MG63 (cell line): ENCODE measurements around the gene SCCPDH. TPM values are rescaled to one million over a fixed set of nuclear protein-coding genes. Genes with fewer than 3 reads are reported as not detected.
A peak's percentile ranks its signal among the peaks of the same experiment; 100 is the strongest.

ENCODE experiments used
- DNase-seq: peaks from one replicate; pipeline ENCODE4 v3.0.0-alpha.2; 2020
- H3K27me3 ChIP-seq: fragments of 250-450 bp; sonication (Bioruptor Pico); 2 replicates; pipeline ENCODE4 v1.5.1; 2020; ENCODE audit warnings: mild to moderate bottlenecking, moderate library complexity
- H3K36me3 ChIP-seq: fragments of 250-450 bp; sonication (Bioruptor Pico); 2 replicates; pipeline ENCODE4 v1.5.1; 2020; ENCODE audit warnings: mild to moderate bottlenecking, moderate library complexity
- H3K4me3 ChIP-seq: fragments of 250-450 bp; sonication (Bioruptor Pico); 2 replicates; pipeline ENCODE4 v1.5.1; 2020; ENCODE audit warnings: mild to moderate bottlenecking, moderate library complexity
- H3K9me3 ChIP-seq: fragments of 250-450 bp; sonication (Bioruptor Pico); 2 replicates; pipeline ENCODE4 v1.5.1; 2020; ENCODE audit warnings: mild to moderate bottlenecking, moderate library complexity
- total RNA-seq: library from RNA; depleted of rRNA; stranded (reverse); fragments of >200 nt; shearing (Covaris generic); gene quantifications from 2 replicates; pipeline ENCODE4 v1.2.3, GENCODE V29; 2014; ENCODE audit warnings: low replicate concordance

Gene SCCPDH
- total RNA-seq, 1 experiment from 2014 or later: 51.1 TPM

DNA sequence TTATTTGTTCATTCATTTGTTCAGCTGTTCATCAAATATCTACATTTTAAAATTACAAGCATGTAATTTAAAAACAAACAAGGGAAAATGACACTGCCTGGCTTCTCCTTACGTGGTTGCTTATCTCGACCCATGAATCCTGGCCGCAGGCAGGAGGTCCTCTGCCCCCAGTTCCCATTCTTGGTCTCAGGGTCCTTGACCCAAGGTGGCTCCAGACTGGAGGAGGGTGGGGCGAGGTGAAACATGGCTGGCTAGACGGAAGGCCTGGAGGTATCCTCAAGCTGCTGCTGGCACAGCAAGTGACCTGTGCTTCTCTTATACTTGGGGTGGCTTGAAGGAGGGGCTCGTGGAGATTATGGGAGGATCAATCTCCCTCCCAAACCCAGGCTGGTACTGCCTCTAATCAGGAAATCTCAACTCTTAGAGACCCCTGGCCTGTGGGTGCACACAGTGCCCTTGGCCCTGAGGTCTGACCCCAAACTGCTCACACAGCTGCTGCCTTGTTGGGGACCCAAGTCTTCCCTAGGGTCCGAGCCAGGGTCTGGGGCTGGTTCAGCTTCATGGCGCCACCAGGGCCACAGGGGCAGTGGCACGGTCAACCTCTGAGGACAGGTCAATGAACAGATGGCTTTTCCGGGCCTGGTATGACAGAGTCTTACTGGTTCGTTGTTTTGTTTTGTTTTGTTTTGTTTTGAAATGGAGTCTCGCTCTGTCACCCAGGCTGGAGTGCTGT is 63.7 kb downstream of the SCCPDH start:
- no peak for DNase-seq

DNA sequence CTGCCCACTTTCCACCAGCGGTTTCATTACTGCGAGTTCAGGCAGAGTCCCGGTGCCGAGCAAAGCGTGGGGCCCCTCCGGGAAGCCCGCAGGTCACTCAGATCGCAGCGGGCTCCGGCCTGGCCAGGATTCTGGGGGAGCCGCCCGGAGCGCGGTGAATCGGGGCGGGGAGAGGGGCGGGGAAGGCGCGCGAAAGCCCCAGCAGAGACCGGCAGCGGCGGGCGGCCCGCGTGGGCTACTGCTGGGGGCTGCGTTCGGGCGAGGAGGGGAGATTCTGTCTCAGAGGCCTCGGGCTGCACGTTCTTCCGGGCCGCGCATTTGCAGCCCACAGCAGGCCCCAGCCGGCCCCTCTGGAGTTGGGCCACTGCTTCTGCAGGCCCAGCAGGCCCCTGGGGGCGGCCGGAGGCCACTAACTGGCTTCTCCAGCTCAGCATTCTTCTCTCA is 64.7 kb downstream of the SCCPDH start:
- Histone ChIP-seq H3K27me3 (no peaks in the 10 kb centered on the region), H3K9me3 (no peaks in the 10 kb centered on the region), H3K36me3 (no peaks in the 10 kb centered on the region), H3K4me3 (no peak overlapping the region)
- DNase-seq: no peak

More for the DNA sequence above, 63.7 kb downstream of the SCCPDH start:
- Histone ChIP-seq H3K4me3 (no peak overlapping the region), H3K9me3 (no peaks in the 10 kb centered on the region), H3K27me3 (no peaks in the 10 kb centered on the region), H3K36me3 (no peaks in the 10 kb centered on the region)

DNA sequence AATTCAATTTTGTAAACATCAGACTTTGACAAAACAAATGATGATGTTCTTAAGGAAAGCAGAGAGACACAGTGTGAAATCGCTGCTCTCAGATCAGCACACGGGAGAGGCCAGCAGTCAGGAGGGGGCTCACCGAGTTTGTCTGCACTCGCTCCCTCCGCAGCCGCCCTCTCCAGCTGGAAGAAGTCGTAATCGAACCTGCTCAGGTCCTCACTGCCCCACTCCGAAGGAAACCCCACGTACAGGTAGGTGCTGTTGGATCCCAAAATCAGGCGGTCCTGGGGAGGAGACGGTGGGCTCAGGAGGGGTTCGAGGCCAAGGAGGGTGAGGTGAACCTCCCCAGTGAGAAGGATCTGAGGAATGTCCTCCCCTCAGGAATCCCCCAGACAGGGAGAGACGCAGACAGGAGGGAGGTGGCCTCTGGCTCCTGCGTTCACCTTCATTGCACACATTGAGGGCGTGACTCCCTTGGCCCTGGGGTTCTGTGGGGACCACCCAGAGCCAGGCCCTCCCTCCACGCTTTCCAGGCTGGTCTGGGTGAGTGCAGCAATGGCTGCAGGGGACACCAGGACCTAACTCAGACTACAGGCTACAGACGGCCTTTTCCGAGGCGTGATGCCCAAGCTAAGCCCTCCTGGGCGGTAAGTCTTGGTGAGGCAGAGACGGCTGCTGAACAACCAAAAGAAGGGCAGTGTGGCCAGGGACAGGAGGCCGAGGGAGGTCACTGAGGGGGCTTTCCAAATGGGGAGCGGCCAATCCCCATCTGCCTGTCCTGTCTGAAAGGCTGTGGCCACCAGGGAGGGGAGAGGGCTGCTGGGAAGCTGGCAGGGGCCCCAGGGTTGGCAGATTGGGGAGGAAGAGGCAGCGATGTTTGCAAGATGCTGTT is 65.5 kb downstream of the SCCPDH start:
- Histone ChIP-seq H3K27me3 (no peaks in the 10 kb centered on the region), H3K36me3 (no peaks in the 10 kb centered on the region), H3K9me3 (no peaks in the 10 kb centered on the region), H3K4me3 (no peak overlapping the region)
- DNase-seq: no peak

DNA sequence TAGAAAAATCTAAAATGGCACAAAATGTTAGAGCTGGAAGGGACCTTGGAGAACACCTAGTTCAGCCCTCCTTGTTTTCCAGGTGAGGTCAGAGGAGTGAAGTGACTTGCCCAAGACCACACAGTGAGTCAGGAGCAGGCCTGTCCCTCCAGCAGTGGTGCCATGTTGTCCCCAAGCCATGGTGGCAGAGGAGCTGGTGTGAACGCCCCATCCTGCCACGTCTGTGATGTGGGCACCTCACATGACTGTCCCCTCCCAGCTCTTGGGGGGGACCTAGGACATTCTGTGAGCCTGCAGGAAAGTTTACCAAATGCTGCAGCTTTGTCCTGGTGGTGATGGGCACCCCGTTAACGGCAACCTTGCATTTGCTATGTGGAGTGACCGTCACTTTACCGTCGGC is 66.2 kb downstream of the SCCPDH start:
- no peaks in the 10 kb centered on the region for H3K9me3 ChIP-seq
- H3K4me3 ChIP-seq: no peak overlapping the region
- DNase-seq: no peak
- no peaks in the 10 kb centered on the region for H3K27me3 ChIP-seq
- H3K36me3 ChIP-seq: no peaks in the 10 kb centered on the region

DNA sequence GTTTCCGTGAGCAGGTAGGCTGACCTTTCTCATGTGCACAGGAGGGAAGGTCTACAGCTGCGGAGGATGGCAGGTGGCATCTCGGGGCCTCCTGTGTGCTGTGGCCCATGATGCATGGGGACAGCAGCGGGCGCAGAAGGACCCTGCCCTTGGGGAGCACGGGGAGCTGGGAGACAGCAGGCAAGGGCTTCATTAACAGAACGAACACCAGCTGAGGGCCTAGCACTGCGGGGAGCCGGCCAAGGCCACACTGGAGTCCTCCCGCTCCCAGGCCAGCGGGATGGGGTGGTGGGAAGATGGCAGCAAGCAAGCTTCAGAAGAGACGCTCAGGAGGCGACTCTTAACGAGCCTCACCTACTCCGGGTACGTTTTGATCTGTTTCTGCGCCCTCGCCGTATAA is 66.6 kb downstream of the SCCPDH start:
- Histone ChIP-seq H3K4me3 (no peak overlapping the region), H3K9me3 (no peaks in the 10 kb centered on the region), H3K36me3 (no peaks in the 10 kb centered on the region), H3K27me3 (no peaks in the 10 kb centered on the region)
- DNase-seq: no peak

DNA sequence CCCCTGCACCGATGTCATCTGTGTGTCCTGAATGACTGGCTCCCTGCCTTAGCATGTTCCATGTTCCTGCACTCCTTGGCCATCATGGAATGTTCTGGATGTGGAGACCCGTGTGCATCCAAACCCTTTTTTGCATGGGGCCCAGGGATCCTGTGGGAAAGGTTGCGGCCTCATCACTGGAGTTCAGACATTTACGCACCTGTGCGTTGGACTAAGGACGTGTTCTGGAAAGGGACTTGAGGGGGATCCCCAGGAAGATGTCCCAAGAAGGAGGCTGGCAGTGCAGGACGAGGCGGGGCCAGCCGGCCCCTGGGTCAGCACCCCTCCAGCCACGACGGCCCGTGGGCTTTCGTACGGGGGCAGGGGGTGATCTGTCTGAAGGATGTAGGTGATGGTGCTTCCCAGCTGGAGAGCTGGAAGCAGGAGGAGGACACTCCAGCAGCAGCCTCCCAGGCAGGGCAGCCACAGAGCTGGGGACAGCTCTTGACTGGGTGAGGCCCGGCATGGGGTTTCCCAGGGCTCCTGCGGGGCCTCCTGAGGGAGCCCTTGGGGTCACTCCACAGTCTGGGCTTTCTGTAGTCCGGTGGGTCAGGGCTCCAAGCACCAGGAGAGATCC is 67.2 kb downstream of the SCCPDH start:
- no peak overlapping the region for H3K4me3 ChIP-seq
- no peaks in the 10 kb centered on the region for H3K9me3 ChIP-seq
- DNase-seq: no peak
- H3K27me3 ChIP-seq: no peaks in the 10 kb centered on the region
- H3K36me3 ChIP-seq: no peaks in the 10 kb centered on the region

DNA sequence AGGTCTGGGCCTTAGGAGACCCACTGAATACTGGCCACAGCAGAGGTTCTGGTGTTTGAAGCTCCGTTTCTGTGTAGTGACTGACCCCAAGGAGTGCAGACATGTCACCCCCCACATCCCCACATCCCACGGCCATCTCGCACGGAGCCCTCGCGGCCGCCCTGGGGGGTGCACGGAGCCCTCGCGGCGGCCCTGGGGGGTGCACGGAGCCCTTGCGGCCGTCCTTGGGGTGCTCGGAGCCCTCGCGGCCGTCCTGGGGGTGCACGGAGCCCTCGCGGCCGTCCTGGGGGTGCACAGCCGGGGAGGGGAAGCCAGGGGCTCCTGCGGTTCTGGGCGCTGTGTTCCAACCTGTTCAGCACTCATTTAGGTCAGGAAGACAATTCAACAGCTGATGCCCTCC is 68.4 kb downstream of the SCCPDH start:
- no peaks in the 10 kb centered on the region for H3K36me3 ChIP-seq
- DNase-seq: no peak
- H3K27me3 ChIP-seq: no peaks in the 10 kb centered on the region
- no peak overlapping the region for H3K4me3 ChIP-seq
- no peaks in the 10 kb centered on the region for H3K9me3 ChIP-seq

DNA sequence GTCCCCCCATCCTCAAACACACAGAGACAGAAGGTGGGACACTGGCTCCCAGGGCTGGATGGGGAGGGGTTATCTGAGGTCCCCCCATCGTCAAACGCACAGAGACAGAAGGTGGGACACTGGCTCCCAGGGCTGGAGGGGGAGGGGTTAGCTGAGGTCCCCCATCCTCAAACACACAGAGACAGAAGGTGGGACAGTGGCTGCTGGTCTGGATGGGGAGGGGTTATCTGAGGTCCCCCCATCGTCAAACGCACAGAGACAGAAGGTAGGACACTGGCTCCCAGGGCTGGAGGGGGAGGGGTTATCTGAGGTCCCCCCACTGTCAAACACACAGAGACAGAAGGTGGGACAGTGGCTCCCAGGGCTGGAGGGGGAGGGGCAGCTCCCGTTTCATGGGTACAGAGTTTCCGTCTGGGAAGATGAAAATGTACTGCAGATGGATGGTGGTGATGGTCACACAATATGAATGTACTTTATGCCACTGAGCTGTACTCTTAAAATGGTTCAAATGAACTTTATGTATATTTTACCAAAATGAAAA is 69.2 kb downstream of the SCCPDH start:
- DNase-seq: no peak
- Histone ChIP-seq H3K27me3 (no peaks in the 10 kb centered on the region), H3K4me3 (no peak overlapping the region)

DNA sequence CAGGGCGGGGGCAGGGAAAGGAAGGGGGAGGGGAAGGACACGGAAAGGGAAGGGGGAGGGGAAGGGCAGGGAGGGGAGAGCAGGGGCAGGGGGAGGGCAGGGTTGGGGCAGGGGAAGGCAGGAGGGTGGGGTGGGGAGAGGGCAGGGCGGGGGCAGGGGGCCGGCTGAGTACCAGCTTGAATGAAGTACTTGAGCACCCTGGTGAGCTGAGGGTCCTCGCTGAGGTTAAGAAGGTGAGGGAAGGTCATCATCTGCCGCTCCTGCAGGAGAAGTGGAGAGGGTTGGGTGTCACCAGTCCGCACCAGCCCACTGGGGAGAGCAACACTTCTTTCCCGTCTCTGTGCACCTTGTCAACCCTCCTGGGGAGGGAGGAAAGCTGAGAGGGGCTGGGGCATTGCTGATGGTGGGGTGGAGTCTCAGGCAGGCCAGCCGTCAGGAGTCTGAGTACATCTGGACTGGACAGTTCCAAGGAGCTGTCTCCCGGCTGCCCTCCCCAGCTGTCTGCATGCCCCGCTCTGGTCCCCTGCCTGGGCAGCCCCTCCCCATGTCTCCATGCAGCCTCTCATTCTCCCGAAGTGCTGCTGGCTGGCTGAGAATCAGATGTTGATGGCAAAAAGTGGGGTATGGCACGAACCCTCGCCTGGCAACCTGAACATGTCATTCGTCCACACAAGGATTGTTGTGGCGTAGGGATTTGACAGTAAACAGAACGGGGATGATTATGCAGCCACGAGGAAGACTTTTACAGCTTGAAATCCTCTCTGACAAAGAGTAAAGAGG is 70.0 kb downstream of the SCCPDH start:
- DNase-seq: peak; percentile 23
- Histone ChIP-seq H3K36me3 (no peaks in the 10 kb centered on the region), H3K27me3 (no peaks in the 10 kb centered on the region), H3K9me3 (no peaks in the 10 kb centered on the region), H3K4me3 (no peak overlapping the region)

More for the DNA sequence above, 69.2 kb downstream of the SCCPDH start:
- Histone ChIP-seq H3K9me3 (no peaks in the 10 kb centered on the region), H3K36me3 (no peaks in the 10 kb centered on the region)

DNA sequence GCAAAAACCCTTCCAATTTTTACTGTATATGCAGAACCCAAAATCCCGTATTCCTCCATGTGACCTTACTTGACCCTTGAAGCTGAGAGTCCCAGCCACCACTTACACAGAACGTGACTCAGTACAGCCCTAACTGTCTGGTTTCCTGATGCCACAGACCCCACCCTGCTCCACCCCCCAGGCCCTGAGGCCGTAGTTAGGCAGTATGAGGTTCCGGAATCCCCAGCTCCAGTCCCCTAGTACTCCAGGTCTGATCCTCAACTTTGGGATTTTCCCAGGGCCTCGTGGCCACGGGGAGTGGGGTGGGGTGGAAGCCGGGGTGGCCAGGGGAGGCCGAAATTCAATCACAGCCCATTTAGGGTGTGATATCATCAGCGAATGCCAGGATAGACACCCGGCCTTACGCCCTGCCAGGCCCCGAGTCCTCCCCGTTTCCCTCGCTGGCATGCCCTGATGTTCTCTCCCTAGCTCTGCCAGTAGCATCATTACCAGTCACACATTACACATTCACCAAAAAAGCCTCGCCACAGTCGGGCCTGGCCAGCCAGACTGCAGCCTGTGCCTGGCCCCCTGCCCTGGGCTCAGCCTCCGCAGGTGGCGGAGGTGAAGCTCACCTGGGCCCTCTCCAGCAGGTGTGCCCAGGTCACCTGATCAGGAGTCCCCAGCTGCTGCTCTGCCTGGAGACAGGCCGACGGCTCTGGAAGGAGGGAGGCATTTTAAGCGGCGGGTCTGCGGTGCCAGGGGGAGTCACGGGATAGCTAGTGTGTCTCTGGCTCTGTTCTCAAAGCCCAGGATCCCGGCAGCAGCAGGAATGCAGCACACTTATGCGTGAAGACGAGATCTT is 70.8 kb downstream of the SCCPDH start:
- H3K4me3 ChIP-seq: no peak overlapping the region
- peak; percentile 62 for DNase-seq
- no peaks in the 10 kb centered on the region for H3K9me3 ChIP-seq
- H3K36me3 ChIP-seq: no peaks in the 10 kb centered on the region
- H3K27me3 ChIP-seq: no peaks in the 10 kb centered on the region

DNA sequence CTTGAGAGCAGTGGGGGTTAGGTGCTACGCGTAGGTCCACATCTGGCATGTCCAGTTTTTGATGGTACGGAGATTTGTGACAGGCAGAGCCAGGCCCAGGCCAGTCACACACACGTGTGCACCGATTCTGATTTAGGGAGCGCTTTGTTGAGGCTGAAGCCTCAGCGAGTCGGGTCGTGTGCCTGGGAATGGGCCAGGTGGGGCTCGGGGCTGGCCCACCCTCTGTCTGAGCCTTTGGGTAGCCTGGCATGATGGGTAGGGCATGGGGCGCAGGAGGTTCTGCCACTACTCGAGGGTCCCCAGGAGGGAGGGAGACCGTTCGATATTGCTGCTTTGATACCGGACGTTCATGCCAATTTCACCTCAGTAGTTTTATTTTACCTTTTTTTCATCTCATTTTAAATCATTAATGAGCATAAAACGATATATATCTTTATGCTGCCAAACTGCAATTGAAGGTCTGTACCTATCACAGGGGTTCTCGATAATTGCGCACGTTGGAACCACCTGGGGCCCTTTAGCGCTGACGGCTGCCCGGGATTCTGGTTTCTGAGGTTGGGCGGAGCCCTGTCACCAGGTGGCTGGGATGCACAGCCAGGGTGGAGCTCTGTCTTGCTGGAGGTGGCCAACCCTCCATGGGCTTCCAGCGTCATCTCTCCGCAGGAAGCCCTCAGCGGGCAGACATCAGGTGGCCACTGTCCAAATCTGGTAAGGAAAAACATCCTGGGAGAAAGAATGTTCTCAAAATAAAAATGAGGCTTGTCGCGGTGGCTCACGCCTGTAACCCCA is 71.9 kb downstream of the SCCPDH start:
- no peak for DNase-seq
- no peak overlapping the region for H3K4me3 ChIP-seq
- H3K36me3 ChIP-seq: no peaks in the 10 kb centered on the region
- no peaks in the 10 kb centered on the region for H3K27me3 ChIP-seq
- H3K9me3 ChIP-seq: no peaks in the 10 kb centered on the region

DNA sequence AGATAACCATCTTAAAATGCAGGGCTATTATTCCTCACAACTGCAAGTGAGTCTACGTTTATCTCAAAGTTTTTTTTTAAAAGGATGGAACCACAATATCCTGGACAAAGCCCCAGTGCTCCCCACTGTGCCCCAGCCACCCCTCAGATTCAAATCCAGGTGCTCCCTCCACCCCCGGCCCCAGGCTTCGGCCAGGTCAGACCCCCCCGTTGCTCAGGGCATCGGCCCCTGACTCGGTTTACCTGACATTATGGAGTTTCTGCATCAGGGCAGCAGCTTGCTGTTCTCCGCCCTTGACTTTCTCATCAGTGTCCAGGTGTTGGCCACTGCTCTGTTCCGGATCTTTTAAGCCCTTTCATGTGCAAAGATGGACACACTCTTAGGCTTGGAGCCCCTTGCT is 72.9 kb downstream of the SCCPDH start:
- no peak for DNase-seq
- H3K27me3 ChIP-seq: no peaks in the 10 kb centered on the region
- H3K4me3 ChIP-seq: no peak overlapping the region
- no peaks in the 10 kb centered on the region for H3K36me3 ChIP-seq
- H3K9me3 ChIP-seq: no peaks in the 10 kb centered on the region

DNA sequence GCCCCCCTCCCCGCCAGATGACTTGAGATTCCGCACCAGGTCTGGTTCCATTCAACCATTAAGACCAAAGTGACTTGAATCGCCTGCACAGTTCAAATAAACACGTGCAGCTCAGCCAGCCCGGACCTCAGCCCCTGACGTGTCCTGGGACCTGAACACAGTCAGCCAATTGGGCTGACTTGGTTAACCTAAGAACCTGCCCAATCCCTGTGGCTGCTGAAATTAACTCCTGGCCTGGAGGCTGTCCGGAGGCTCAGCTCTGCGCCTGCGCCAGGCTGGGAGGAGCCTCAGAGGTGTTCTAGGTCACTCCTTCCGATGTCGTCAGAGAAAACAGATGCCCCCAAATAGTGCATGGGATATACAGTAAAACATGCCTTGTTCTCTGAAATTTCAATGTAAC is 73.4 kb downstream of the SCCPDH start:
- DNase-seq: no peak
- no peaks in the 10 kb centered on the region for H3K27me3 ChIP-seq
- H3K36me3 ChIP-seq: no peaks in the 10 kb centered on the region
- no peak overlapping the region for H3K4me3 ChIP-seq
- 0 out of 2 replicates have a peak, but pooled peaks cover under 1% of the 10 kb centered on the region for H3K9me3 ChIP-seq

DNA sequence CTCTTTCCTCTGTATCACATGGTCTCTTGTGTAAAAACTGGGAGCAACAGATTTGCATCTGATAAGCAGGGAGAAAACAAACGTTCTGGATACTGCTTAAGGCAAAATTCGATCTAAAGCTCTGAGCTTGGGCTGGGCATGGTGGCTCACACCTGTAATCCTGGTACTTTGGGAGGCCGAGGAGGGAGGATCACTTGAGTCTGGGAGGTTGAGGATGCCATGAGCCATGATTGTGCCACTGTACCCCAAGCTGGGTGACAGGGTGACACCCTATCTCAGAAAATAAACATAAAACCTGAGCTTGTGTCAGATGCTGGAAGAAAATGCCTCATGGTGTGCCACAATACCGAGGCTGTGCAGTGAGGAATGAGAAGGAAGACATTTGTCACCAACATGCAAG is 73.9 kb downstream of the SCCPDH start:
- Histone ChIP-seq H3K27me3 (no peaks in the 10 kb centered on the region), H3K9me3 (0 out of 2 replicates have a peak, but pooled peaks cover 2% of the 10 kb centered on the region), H3K36me3 (no peaks in the 10 kb centered on the region), H3K4me3 (no peak overlapping the region)
- DNase-seq: no peak
